ENCODE results near the gene PCYOX1L. TPM values are rescaled to one million over a fixed set of nuclear protein-coding genes. Genes with fewer than 3 reads are reported as not detected.

PCYOX1L gene
- total RNA-seq, 2 experiments from 2014 or later = 21.8 to 24.0 TPM

DNA sequence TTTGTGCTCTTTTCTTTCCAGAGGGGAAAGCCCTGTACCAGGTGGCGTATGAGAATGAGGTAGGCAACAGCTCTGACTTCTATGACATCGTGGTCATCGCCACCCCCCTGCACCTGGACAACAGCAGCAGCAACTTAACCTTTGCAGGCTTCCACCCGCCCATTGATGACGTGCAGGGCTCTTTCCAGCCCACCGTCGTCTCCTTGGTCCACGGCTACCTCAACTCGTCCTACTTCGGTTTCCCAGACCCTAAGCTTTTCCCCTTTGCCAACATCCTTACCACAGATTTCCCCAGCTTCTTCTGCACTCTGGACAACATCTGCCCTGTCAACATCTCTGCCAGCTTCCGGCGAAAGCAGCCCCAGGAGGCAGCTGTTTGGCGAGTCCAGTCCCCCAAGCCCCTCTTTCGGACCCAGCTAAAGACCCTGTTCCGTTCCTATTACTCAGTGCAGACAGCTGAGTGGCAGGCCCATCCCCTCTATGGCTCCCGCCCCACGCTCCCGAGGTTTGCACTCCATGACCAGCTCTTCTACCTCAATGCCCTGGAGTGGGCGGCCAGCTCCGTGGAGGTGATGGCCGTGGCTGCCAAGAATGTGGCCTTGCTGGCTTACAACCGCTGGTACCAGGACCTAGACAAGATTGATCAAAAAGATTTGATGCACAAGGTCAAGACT lies 10.3 kb downstream of the PCYOX1L start:
- ChIA-PET CTCF (interaction anchor here (0.5 to 10.0 kb wide), 27 partner anchors 9 to 210 kb away, joined by 3 to 289 read pairs (median 5); partner anchors contain the start of genes GRPEL2 and PCYOX1L), POLR2A (interaction anchor here (0.5 to 1.8 kb wide), 4 partner anchors 10 to 76 kb away, joined by 3 to 6 read pairs (median 4); partner anchors contain the start of gene PCYOX1L)
- intact Hi-C loops (cut with micrococcal nuclease) = loop anchor here (1.0 to 5.0 kb wide), 2 partner anchors 51 to 194 kb away; no protein-coding TSS in a partner anchor
- no peak for DNase-seq
- no peak overlapping the region for H3K27ac Mint-ChIP-seq
- H3K4me3 Mint-ChIP-seq = no peak overlapping the region
- H3K4me1 Mint-ChIP-seq (ENCODE audit: low read depth) = peaks cover 2% of the 10 kb centered on the region
- H3K27me3 Mint-ChIP-seq = no peaks in the 10 kb centered on the region
- peaks cover 11% of the 10 kb centered on the region for H3K36me3 Mint-ChIP-seq
- H3K9me3 Mint-ChIP-seq = no peaks in the 10 kb centered on the region

DNA sequence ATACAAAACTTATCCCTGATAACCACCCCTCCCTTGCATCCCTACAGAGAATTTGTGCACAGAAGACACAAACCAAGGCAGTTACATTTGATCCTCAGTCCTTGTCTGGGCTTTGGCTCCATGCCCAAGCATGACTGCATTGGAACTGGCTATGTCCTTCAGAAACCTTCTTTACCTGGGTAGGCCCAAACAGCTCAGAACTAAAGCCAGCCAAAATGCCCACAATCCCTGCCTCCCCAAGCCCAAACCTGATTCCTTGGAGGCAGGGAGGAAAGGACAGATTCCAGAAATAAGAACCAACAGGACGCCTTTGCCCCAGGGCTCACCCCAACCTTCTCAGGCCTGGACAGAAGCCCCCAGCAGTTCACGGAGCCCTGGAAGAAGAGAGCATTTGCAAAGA lies 13.0 kb downstream of the PCYOX1L start:
- Mint-ChIP-seq H3K36me3 (peaks cover 5% of the 10 kb centered on the region), H3K4me3 (no peak overlapping the region), H3K4me1 (ENCODE audit: low read depth) (peaks cover 2% of the 10 kb centered on the region), H3K9me3 (no peaks in the 10 kb centered on the region), H3K27ac (no peak overlapping the region), H3K27me3 (no peaks in the 10 kb centered on the region)
- intact Hi-C loops (cut with micrococcal nuclease) = loop anchor here (1.0 kb wide), 1 partner anchor 54 kb away; no protein-coding TSS in a partner anchor
- no peak for DNase-seq
- ChIA-PET CTCF (interaction anchor here (0.7 to 10.0 kb wide), 20 partner anchors 11 to 209 kb away, joined by 3 to 289 read pairs (median 5); partner anchors contain the start of genes GRPEL2 and PCYOX1L), POLR2A (no interaction called here)

DNA sequence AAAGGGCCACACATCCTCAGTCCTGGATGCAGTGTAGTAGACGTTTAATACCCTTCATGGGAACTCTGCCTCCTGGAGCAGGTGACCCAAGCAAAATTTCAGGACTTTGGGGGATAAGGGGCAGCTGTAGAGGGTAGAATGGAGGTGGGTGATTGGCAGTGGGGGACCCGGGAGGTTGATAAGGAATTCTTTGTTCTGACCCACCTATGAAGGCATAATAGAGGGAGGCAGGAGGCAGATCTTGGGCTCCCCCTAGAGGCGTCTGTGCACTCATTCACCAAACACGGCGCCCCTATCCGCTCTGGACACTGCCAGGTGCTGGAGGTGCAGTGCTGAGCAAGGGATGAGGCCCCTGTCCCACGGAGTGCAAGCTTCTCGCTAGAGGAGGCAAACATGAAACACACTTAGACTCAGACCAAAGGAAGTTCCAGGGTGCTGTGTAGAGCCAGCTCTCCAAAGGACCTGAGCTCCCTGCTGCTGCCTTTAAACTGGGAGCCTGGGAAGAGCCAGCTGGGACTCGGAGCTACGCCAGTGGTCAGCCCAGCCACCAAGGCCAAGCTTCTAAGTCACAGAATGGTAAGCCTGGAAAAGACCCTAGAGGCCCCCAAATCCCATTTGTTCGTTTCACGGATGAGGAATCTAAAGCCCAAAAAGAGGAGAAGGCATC lies 13.6 kb downstream of the PCYOX1L start:
- H3K27ac Mint-ChIP-seq = no peak overlapping the region
- CTCF ChIA-PET = interaction anchor here (0.5 to 10.0 kb wide), 31 partner anchors 10 to 209 kb away, joined by 3 to 289 read pairs (median 4); partner anchors contain the start of genes GRPEL2 and PCYOX1L
- intact Hi-C loops (cut with micrococcal nuclease) = loop anchor here (1.0 kb wide), 1 partner anchor 54 kb away; no protein-coding TSS in a partner anchor
- H3K4me1 Mint-ChIP-seq (ENCODE audit: low read depth) = peaks cover 2% of the 10 kb centered on the region
- no peaks in the 10 kb centered on the region for H3K27me3 Mint-ChIP-seq
- H3K9me3 Mint-ChIP-seq = no peaks in the 10 kb centered on the region
- POLR2A ChIA-PET = no interaction called here
- H3K4me3 Mint-ChIP-seq = no peak overlapping the region
- peak; percentile 77 for DNase-seq
- peaks cover 5% of the 10 kb centered on the region for H3K36me3 Mint-ChIP-seq

DNA sequence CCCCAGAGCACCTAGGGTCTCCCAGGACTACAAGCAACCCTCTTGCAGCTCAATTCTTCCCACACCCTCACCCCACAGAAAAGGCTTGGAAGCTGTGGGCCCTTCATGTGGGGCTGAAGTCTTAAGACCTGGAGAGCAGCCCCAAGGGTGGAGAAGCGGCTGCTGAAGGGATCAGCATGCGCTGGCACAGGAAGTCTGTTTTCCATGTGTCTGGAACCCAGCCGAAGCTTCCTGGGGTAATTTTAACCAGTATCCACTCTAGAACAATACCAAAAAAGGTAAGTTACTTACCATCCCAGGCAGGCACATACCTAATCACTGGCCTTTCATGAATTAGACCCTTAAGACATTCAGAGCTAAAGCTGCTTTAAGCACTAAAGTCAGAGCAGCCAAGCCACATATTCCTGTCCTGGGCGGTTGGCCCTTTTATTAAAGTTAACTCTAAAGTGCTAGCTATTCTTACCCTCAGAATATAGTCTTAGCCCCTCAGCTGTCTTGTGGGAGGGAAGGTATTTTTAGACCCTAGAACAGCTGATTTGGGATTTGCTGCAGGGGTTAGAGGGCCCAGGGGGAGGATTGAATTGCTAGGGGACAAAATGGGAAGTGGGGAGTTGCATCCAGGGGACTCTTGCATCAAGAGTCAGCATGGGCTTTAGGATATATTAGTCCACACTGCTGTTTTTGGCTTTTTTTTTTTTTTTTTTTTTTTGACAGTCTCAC lies 14.4 kb downstream of the PCYOX1L start:
- no peak overlapping the region for H3K4me3 Mint-ChIP-seq
- H3K27me3 Mint-ChIP-seq = no peaks in the 10 kb centered on the region
- H3K9me3 Mint-ChIP-seq = no peaks in the 10 kb centered on the region
- ChIA-PET POLR2A (interaction anchor here (0.5 kb wide), 1 partner anchor 480 kb away, joined by 4 read pairs; no protein-coding TSS in a partner anchor), CTCF (interaction anchor here (0.5 to 10.0 kb wide), 29 partner anchors 10 to 208 kb away, joined by 3 to 289 read pairs (median 4); partner anchors contain the start of genes GRPEL2 and PCYOX1L)
- H3K4me1 Mint-ChIP-seq (ENCODE audit: low read depth) = peaks cover 2% of the 10 kb centered on the region
- intact Hi-C loops (cut with micrococcal nuclease) = no loop called here
- peaks cover 5% of the 10 kb centered on the region for H3K36me3 Mint-ChIP-seq
- DNase-seq = no peak
- no peak overlapping the region for H3K27ac Mint-ChIP-seq

DNA sequence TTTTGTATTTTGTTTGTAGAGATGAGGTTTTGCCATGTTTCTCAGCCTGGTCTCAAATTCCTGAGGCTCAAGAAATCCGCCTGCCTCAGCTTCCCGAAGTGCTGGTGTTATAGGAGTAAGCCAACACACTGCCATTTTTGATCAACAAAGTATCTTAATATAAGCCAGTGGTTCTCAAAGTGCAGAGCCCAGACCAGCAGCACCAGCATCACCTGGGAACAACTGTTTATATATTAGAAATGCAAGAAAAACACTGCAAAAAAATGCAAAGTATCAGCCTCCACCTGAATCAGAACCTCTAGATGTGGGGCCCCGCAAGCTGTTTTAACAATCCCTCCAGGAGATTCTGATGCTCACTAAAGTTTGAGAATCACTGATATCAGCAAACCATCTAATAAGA lies 15.1 kb downstream of the PCYOX1L start:
- intact Hi-C loops (cut with micrococcal nuclease) = no loop called here
- peaks cover 2% of the 10 kb centered on the region for H3K4me1 Mint-ChIP-seq (ENCODE audit: low read depth)
- H3K27ac Mint-ChIP-seq = no peak overlapping the region
- no peak for DNase-seq
- no peak overlapping the region for H3K4me3 Mint-ChIP-seq
- no peaks in the 10 kb centered on the region for H3K27me3 Mint-ChIP-seq
- CTCF ChIA-PET = interaction anchor here (1.7 to 10.0 kb wide), 7 partner anchors 9 to 192 kb away, joined by 8 to 289 read pairs (median 22); partner anchors contain the start of genes GRPEL2 and PCYOX1L
- POLR2A ChIA-PET = no interaction called here
- peaks cover 5% of the 10 kb centered on the region for H3K36me3 Mint-ChIP-seq
- no peaks in the 10 kb centered on the region for H3K9me3 Mint-ChIP-seq

DNA sequence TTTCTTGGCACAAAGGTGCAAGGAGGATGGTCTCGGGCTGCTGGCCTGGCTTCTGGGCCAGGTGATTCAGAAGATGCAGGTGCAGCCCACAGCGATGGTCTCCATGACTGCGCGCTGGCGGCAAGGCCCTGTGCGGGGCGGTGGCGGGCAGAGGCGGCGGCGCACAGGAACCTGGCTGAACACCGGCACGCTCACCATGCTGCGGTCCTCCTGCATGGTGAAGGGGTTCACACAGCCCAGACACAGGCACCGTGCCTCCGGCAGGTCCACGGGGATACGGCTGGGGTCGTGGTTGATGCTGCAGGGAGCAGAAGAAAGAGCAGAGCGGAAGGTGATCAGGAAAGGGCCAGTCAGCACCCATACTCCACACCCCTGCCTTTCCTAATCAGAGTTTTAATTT lies 16.5 kb downstream of the PCYOX1L start:
- ChIA-PET CTCF (interaction anchor here (2.5 to 9.4 kb wide), 4 partner anchors 8 to 191 kb away, joined by 8 to 289 read pairs (median 26); no protein-coding TSS in a partner anchor), POLR2A (no interaction called here)
- DNase-seq = no peak
- H3K4me3 Mint-ChIP-seq = no peak overlapping the region
- intact Hi-C loops (cut with micrococcal nuclease) = no loop called here
- H3K27me3 Mint-ChIP-seq = no peaks in the 10 kb centered on the region
- H3K36me3 Mint-ChIP-seq = no peaks in the 10 kb centered on the region
- H3K9me3 Mint-ChIP-seq = no peaks in the 10 kb centered on the region
- H3K4me1 Mint-ChIP-seq (ENCODE audit: low read depth) = no peaks in the 10 kb centered on the region
- no peak overlapping the region for H3K27ac Mint-ChIP-seq

DNA sequence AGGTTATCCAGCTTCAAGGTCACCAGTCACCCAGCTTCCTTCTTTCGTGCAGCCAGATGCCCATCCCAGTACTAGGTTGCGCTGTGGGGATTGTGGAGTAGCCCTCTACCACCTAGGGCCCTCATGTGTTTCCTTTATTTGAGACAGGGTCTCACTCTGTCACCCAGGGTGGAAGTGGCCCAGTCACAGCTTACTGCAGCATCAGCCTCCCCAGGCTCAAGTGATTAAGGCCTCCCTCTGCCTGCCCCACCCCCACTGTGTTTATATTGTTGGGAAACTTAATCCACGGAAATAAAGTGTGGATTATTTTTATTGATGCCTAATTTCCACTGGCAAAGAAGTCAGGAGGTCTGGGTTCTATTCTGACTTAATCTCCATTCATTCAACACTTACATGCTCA lies 17.0 kb downstream of the PCYOX1L start:
- POLR2A ChIA-PET = no interaction called here
- no peaks in the 10 kb centered on the region for H3K27me3 Mint-ChIP-seq
- intact Hi-C loops (cut with micrococcal nuclease) = no loop called here
- CTCF ChIA-PET = interaction anchor here (1.2 to 2.5 kb wide), 2 partner anchors 58 to 190 kb away, joined by 6 to 8 read pairs; no protein-coding TSS in a partner anchor
- no peak overlapping the region for H3K27ac Mint-ChIP-seq
- no peak overlapping the region for H3K4me3 Mint-ChIP-seq
- H3K9me3 Mint-ChIP-seq = no peaks in the 10 kb centered on the region
- H3K4me1 Mint-ChIP-seq (ENCODE audit: low read depth) = no peaks in the 10 kb centered on the region
- H3K36me3 Mint-ChIP-seq = no peaks in the 10 kb centered on the region
- DNase-seq = no peak

DNA sequence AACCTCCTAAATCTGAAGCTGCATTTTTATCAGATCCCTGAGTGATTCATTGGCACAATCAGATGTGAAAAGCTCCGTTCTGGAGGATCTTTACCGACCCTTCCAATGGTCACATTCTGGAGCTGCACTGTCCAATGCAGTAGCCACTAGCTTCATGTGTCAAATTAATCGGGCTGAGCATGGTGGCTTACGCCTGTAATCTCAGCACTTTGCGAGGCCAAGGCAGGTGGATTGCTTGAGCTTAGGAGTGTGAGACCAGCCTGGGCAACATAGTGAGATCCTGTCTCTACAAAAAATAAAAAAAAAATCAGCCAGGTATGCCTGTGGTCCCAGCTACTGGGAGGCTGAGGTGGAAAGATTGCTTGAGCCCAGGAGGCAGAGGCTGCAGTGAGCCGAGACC lies 17.6 kb downstream of the PCYOX1L start:
- Mint-ChIP-seq H3K4me3 (no peak overlapping the region), H3K36me3 (no peaks in the 10 kb centered on the region), H3K27me3 (no peaks in the 10 kb centered on the region), H3K4me1 (ENCODE audit: low read depth) (no peaks in the 10 kb centered on the region), H3K9me3 (no peaks in the 10 kb centered on the region), H3K27ac (no peak overlapping the region)
- ChIA-PET CTCF (interaction anchor here (1.2 to 1.4 kb wide), 2 partner anchors 54 to 58 kb away, joined by 5 to 6 read pairs; no protein-coding TSS in a partner anchor), POLR2A (no interaction called here)
- DNase-seq = no peak
- intact Hi-C loops (cut with micrococcal nuclease) = no loop called here

DNA sequence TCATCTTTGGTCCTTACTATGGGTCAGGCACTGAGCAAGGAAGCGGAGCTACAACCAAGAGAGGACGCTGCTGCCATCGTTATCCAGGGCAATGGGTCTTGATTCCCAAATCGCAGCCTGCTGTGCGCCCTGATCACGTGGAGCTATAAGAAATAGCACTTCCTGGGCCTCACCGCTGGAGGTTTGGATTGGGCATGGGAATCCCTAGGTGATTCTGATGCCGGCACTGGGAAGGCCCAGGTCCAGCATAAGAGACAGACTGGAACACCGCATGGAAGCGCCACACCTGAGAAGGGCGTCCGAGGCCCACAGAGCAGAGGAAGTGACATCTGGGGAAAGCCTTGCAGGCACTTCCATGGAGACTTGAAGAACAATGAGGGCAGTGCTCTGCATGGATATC lies 18.3 kb downstream of the PCYOX1L start:
- POLR2A ChIA-PET = no interaction called here
- no peaks in the 10 kb centered on the region for H3K4me1 Mint-ChIP-seq (ENCODE audit: low read depth)
- no peaks in the 10 kb centered on the region for H3K36me3 Mint-ChIP-seq
- no peak for DNase-seq
- H3K4me3 Mint-ChIP-seq = no peak overlapping the region
- CTCF ChIA-PET = interaction anchor here (1.2 to 1.8 kb wide), 3 partner anchors 8 to 59 kb away, joined by 5 to 9 read pairs (median 6); no protein-coding TSS in a partner anchor
- H3K27me3 Mint-ChIP-seq = no peaks in the 10 kb centered on the region
- H3K9me3 Mint-ChIP-seq = no peaks in the 10 kb centered on the region
- H3K27ac Mint-ChIP-seq = no peak overlapping the region
- intact Hi-C loops (cut with micrococcal nuclease) = no loop called here

DNA sequence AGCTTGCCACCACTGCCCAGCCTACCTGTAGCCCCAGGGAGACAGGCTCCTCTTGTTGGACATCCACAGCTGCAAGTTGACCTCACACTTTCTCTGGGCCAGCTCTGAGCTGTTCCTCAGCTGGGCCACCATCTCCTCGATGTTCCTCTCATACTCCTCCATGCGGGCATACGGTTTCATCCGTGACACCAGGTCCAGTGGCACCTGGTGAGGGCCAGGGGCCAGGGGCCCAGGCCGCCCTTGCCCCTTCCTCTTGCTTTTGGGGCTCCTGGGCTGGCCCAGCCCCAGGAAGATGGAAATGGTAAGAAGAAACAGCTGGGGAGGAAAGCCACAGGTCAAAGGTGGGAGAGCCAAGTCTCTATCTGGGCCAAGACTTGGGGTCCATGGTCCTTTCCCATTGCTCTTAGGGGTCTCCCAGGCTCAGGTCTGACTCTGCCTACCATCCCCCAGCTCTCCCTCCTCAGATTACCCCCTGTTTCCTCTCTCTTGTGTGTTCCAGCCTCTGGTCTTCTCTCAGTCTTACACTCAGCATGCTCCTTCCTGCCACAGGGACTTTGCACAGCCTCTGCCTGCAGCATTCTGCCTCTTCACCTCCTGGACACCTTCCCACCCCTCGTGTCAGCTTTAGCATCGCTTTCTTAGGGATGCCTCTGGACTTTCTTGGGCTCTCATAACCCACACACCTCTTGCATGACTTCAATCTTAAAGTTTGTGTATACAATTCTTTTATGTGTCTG lies 19.0 kb downstream of the PCYOX1L start:
- Mint-ChIP-seq H3K9me3 (no peaks in the 10 kb centered on the region), H3K27me3 (peaks cover under 1% of the 10 kb centered on the region), H3K27ac (no peak overlapping the region), H3K36me3 (no peaks in the 10 kb centered on the region), H3K4me3 (no peak overlapping the region), H3K4me1 (ENCODE audit: low read depth) (no peaks in the 10 kb centered on the region)
- DNase-seq = no peak
- CTCF ChIA-PET = interaction anchor here (1.8 kb wide), 1 partner anchor 9 kb away, joined by 9 read pairs; no protein-coding TSS in a partner anchor
- POLR2A ChIA-PET = no interaction called here
- intact Hi-C loops (cut with micrococcal nuclease) = no loop called here

DNA sequence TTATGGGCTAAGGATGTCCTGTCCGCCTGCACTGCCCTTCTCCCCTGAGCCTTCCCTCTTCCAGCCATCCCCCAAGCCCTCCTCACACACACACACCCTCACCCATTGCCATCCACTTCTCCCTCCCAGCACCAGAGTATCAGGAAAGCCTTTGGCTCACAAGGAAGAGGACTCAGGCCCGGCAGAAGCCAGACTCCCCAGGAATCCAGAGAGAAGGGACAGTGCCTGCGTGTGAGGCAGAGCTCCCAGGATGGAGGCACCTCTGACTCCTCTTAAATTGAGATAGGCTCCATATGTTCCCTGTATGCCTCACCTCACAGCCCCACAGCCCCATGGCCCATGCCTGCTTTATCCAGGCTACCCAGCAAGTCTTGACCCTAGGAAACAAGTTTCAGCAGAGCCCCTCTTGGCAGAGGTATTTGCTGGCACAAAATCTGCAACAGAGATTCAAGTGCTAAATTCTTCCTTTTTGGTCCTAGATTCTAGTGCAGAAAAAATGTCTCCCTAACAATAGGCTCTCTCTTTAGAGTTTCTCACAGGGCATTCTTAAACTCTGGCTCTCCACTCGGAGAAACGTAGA lies 20.5 kb downstream of the PCYOX1L start:
- intact Hi-C loops (cut with micrococcal nuclease) = no loop called here
- no peaks in the 10 kb centered on the region for H3K9me3 Mint-ChIP-seq

More for the DNA sequence above, 20.5 kb downstream of the PCYOX1L start:
- H3K27ac Mint-ChIP-seq = no peak overlapping the region
- no peak for DNase-seq
- no peaks in the 10 kb centered on the region for H3K36me3 Mint-ChIP-seq
- H3K27me3 Mint-ChIP-seq = peaks cover 1% of the 10 kb centered on the region
- H3K4me1 Mint-ChIP-seq (ENCODE audit: low read depth) = no peaks in the 10 kb centered on the region
- H3K4me3 Mint-ChIP-seq = no peak overlapping the region
- CTCF ChIA-PET = interaction anchor here (0.6 to 9.5 kb wide), 2 partner anchors 15 to 184 kb away, joined by 3 to 65 read pairs; no protein-coding TSS in a partner anchor
- POLR2A ChIA-PET = no interaction called here
